ENCODE measurements around the gene GAB2. TPM values are rescaled to one million over a fixed set of nuclear protein-coding genes. Genes with fewer than 3 reads are reported as not detected.

GAB2 gene
- total and polyA plus RNA-seq, 2 of the 4 experiments (the other 2 are of a cell fraction) = 3.3 to 5.9 TPM

GRCh38 chr11:78177216-78177615, 240.4 kb downstream of the GAB2 start:
- dilution Hi-C loops (cut with HindIII; ENCODE audit: low sequenced_read_pairs, unreplicated experiment) = no loop called here
- H3K79me1 ChIP-seq (ENCODE audit: low read depth in 1 of 2, low read length in 2 of 2) = peaks cover 8 to 65% of the 10 kb centered on the region in 2 experiments
- BruUV-seq (replicated peaks) = no TSS peak

More at GRCh38 chr11:78177216-78177615, 240.4 kb downstream of the GAB2 start:
- no peak overlapping the region for H3K4me3 ChIP-seq (ENCODE audit: insufficient read depth, low read depth, low read length)
- no peak overlapping the region for H2BK15ac ChIP-seq (ENCODE audit: low read depth, low read length)
- H2BK120ac ChIP-seq (ENCODE audit: low read depth, low read length) = no peak overlapping the region
- H3K9me1 ChIP-seq (ENCODE audit: insufficient read depth, low read length) = peaks cover 12% of the 10 kb centered on the region
- DNase-seq = no peak
- H3K9me3 ChIP-seq (ENCODE audit: control insufficient read depth, insufficient read depth, low read length) = no peaks in the 10 kb centered on the region
- ChIA-PET POLR2A (ENCODE audit: unreplicated experiment) (no interaction called here), CTCF (no interaction called here)
- H3K4me2 ChIP-seq (ENCODE audit: low read depth, low read length) = no peak overlapping the region
- no peak overlapping the region for H3K9ac ChIP-seq (ENCODE audit: low read depth, low read length)
- H2AFZ ChIP-seq (replicated peaks; ENCODE audit: low read length, poor library complexity) = no peak overlapping the region
- 75% methylated on average over 2 of the region's 7 CpGs; no CpG with 5 or more reads in 1 of the 2 experiments for WGBS, 2 experiments (ENCODE audit: extremely low coverage in 2 of 2, insufficient read length in 1 of 2)
- H3K36me3 ChIP-seq (ENCODE audit: control insufficient read depth, insufficient read depth, low read length) = peaks cover 26% of the 10 kb centered on the region
- intact Hi-C loops (cut with micrococcal nuclease) (no loop called here), in situ Hi-C loops (cut with MboI; ENCODE audit: low sequenced_read_pairs) (no loop called here)
- H4K5ac ChIP-seq (ENCODE audit: low read depth, low read length) = no peak overlapping the region
- H4K91ac ChIP-seq (ENCODE audit: insufficient read depth, low read depth, low read length) = no peak overlapping the region
- H4K20me1 ChIP-seq (ENCODE audit: insufficient read depth, low read length) = peaks cover 5% of the 10 kb centered on the region
- no peak overlapping the region for H3K18ac ChIP-seq (ENCODE audit: low read depth, low read length)
- H2AK9ac ChIP-seq (replicated peaks; ENCODE audit: low read depth, low read length, poor library complexity) = no peak overlapping the region
- H3K4me1 ChIP-seq (ENCODE audit: control insufficient read depth, insufficient read depth, low read length) = no peaks in the 10 kb centered on the region
- no peak overlapping the region for H2BK5ac ChIP-seq (ENCODE audit: low read depth, low read length, poor library complexity, severe bottlenecking)
- H2AK5ac ChIP-seq (ENCODE audit: low read depth, low read length) = no peak overlapping the region
- no peak overlapping the region for H3K56ac ChIP-seq (ENCODE audit: extremely low read depth, insufficient read depth, low read length)
- no peak overlapping the region for H2BK20ac ChIP-seq (ENCODE audit: low read depth, low read length)
- ATAC-seq (ENCODE audit: low read depth) = no peak
- no peak overlapping the region for H3K4ac ChIP-seq (ENCODE audit: low read depth, low read length)
- TF ChIP-seq CTCF (conservative IDR thresholded peaks at IDR 0.05; ENCODE audit: low read depth, low read length) (no peak), CHD1 (IDR thresholded peaks at IDR 0.05; ENCODE audit: low read depth, low read length) (no peak), MAZ (IDR thresholded peaks at IDR 0.05; ENCODE audit: borderline replicate concordance, low read depth, low read length) (no peak), RAD21 (IDR thresholded peaks at IDR 0.05; ENCODE audit: low read length) (no peak), RFX5 (IDR thresholded peaks at IDR 0.05; ENCODE audit: low read depth, low read length) (no peak), POLR2A (IDR thresholded peaks at IDR 0.05; ENCODE audit: low read depth, low read length) (no peak), FOS (IDR thresholded peaks at IDR 0.05; ENCODE audit: low read depth, low read length) (no peak), CEBPB (IDR thresholded peaks at IDR 0.05; ENCODE audit: low read depth, low read length) (no peak), NFE2L2 (IDR thresholded peaks at IDR 0.05; ENCODE audit: low read depth, low read length) (no peak), BHLHE40 (IDR thresholded peaks at IDR 0.05; ENCODE audit: low read depth, low read length) (no peak)
- no peaks in the 10 kb centered on the region for H3K27me3 ChIP-seq (ENCODE audit: control insufficient read depth, insufficient read depth, low read length)
- no peak overlapping the region for H4K8ac ChIP-seq (ENCODE audit: low read depth in 2 of 2, low read length in 2 of 2)
- H3K27ac ChIP-seq (ENCODE audit: insufficient read depth, low read length) = no peak overlapping the region
- H3K14ac ChIP-seq (replicated peaks; ENCODE audit: low read depth, low read length) = no peak overlapping the region
- H3K23ac ChIP-seq (ENCODE audit: low read depth, low read length) = no peak overlapping the region

Measured in IMR-90 (cell line).